ENCODE data around the gene NCAPH2.

The NCAPH2 gene

GRCh38 chr22:50550395-50550794 is 42.4 kb downstream of the NCAPH2 start:
- no peak for ATAC-seq

- ATAC-seq = no peak
Measured at GRCh38 chr22:50551160-50551752, 43.2 kb downstream of the NCAPH2 start.

GRCh38 chr22:50553310-50553709 is 45.3 kb downstream of the NCAPH2 start:
- no peak for ATAC-seq

GRCh38 chr22:50556703-50557102 is 48.7 kb downstream of the NCAPH2 start:
- no peak for ATAC-seq

GRCh38 chr22:50560034-50560433 is 52.0 kb downstream of the NCAPH2 start:
- ATAC-seq = no peak

GRCh38 chr22:50561401-50562358 is 53.7 kb downstream of the NCAPH2 start:
- no peak for ATAC-seq

- peak; percentile 93 to 95 for ATAC-seq
Measured at GRCh38 chr22:50562523-50563412, 54.7 kb downstream of the NCAPH2 start, which contains the start of gene SYCE3. Gene SYCE3, minus strand, starts transcription at chr22:50562919. Its CDS starts 6,514 bp downstream, at chr22:50556405.

- ATAC-seq = peak in 1 of 2 donors; percentile 1
Measured at GRCh38 chr22:50563413-50564160, 55.6 kb downstream of the NCAPH2 start.

- no peak for ATAC-seq
Measured at GRCh38 chr22:50564289-50564688, 56.3 kb downstream of the NCAPH2 start.

- ATAC-seq = no peak
Measured at GRCh38 chr22:50567721-50568252, 59.8 kb downstream of the NCAPH2 start.

GRCh38 chr22:50568626-50569025 is 60.6 kb downstream of the NCAPH2 start:
- ATAC-seq = no peak

- no peak for ATAC-seq
Measured at GRCh38 chr22:50569041-50569459, 61.0 kb downstream of the NCAPH2 start.

GRCh38 chr22:50569896-50570535 is 62.0 kb downstream of the NCAPH2 start:
- ATAC-seq = no peak

GRCh38 chr22:50570861-50571260 is 62.8 kb downstream of the NCAPH2 start:
- no peak for ATAC-seq

GRCh38 chr22:50571264-50572175 is 63.5 kb downstream of the NCAPH2 start:
- ATAC-seq = no peak

GRCh38 chr22:50572965-50573364 is 64.9 kb downstream of the NCAPH2 start:
- ATAC-seq = no peak

- ATAC-seq = no peak
Measured at GRCh38 chr22:50573491-50574382, 65.7 kb downstream of the NCAPH2 start.

- ATAC-seq = no peak
Measured at GRCh38 chr22:50574383-50574755, 66.3 kb downstream of the NCAPH2 start.
